ENCODE results near the gene TMEM54.

- no peak for TF ChIP-seq CTCF (IDR thresholded peaks at IDR 0.05; ENCODE audit: insufficient read depth, low read depth, low read length)
- no peak for TF ChIP-seq EZH2 (IDR thresholded peaks at IDR 0.05; ENCODE audit: insufficient read depth, low read length)
These were observed 26.3 kb upstream of the TMEM54 start for GRCh38 chr1:32927441-32927840.
